ENCODE results near the gene BTN3A1. TPM values are rescaled to one million over a fixed set of nuclear protein-coding genes. Genes with fewer than 3 reads are reported as not detected.

The BTN3A1 gene
- total and polyA plus RNA-seq, 2 of the 8 experiments (the other 6 are each of a cell fraction or from before 2014, with no cell fraction given): 4.7 to 5.6 TPM

- peaks cover 9 to 11% of the 10 kb centered on the region in 2 experiments; a peak in 3 of 4 replicates for H3K9me3 ChIP-seq (ENCODE audit: insufficient read depth in 2 of 2, low read depth in 1 of 2, low read length in 1 of 2)
- no peak overlapping the region for H2AK5ac ChIP-seq (ENCODE audit: low read depth, low read length)
- no peak overlapping the region for H2BK15ac ChIP-seq (ENCODE audit: low read length)
- H3K4me3 ChIP-seq (ENCODE audit: extremely low read depth in 1 of 4, insufficient read depth in 2 of 4, low read depth in 3 of 4, low read length in 4 of 4): no peak overlapping the region
- peaks cover 0 to 7% (median 1%) of the 10 kb centered on the region in 4 experiments; a peak in 2 of 7 replicates for H3K4me1 ChIP-seq (replicated peaks in 1 of 4; ENCODE audit: control insufficient read depth in 3 of 4, insufficient read depth in 4 of 4, low read length in 3 of 4)
- POLR2A ChIA-PET (ENCODE audit: partially characterized antibody): no interaction called here
- peaks cover 3% of the 10 kb centered on the region; the same call in 1 of the 2 replicates for H3K23me2 ChIP-seq (ENCODE audit: low read depth, low read length)
- H3K18ac ChIP-seq (ENCODE audit: extremely low read depth, low read length): no peak overlapping the region
- FAIRE-seq (no peak), DNase-seq (ENCODE audit: low read depth in 1 of 2, low spot score in 2 of 2) (no peak)
- WGBS, 2 experiments (ENCODE audit: extremely low coverage in 1 of 2, insufficient coverage in 1 of 2, insufficient read length in 1 of 2, insufficient replicate concordance in 2 of 2, low coverage in 1 of 2, low lambda C conversion rate in 2 of 2, missing lambda C conversion rate in 1 of 2): 0% methylated on average over 1 of the region's 1 CpG; no CpG with 5 or more reads in 1 of the 2 experiments
- H3K36me3 ChIP-seq (ENCODE audit: control insufficient read depth in 2 of 4, insufficient read depth in 4 of 4, low read length in 3 of 4): no peaks in the 10 kb centered on the region
- no peak overlapping the region for H2AFZ ChIP-seq (ENCODE audit: low read length)
- no peak overlapping the region for H4K5ac ChIP-seq (ENCODE audit: insufficient read length, low read depth, low read length)
- no peak overlapping the region for H3K4ac ChIP-seq (replicated peaks; ENCODE audit: insufficient read length, low read depth, low read length)
- no peaks in the 10 kb centered on the region for H3K79me1 ChIP-seq (ENCODE audit: low read depth, low read length)
- CTCF ChIA-PET (ENCODE audit: partially characterized antibody): interaction anchor here (1.1 kb wide), 1 partner anchor 73 kb away, joined by 3 read pairs; no protein-coding TSS in a partner anchor
- no peak overlapping the region for H4K91ac ChIP-seq (replicated peaks; ENCODE audit: insufficient read length, low read length)
- H4K20me1 ChIP-seq (replicated peaks in 1 of 2; ENCODE audit: control insufficient read depth in 1 of 2, insufficient read depth in 2 of 2, low read length in 2 of 2): no peaks in the 10 kb centered on the region
- H2BK12ac ChIP-seq (ENCODE audit: low read depth, low read length): no peak overlapping the region
- H3K4me2 ChIP-seq (ENCODE audit: insufficient read depth in 1 of 2, low read depth in 2 of 2, low read length in 2 of 2): no peak overlapping the region
- H3K27me3 ChIP-seq (replicated peaks in 1 of 4; ENCODE audit: control insufficient read depth in 3 of 4, extremely low read depth in 1 of 4, insufficient read depth in 3 of 4, low read length in 3 of 4): no peaks in the 10 kb centered on the region
- no peak overlapping the region for H3K56ac ChIP-seq (replicated peaks; ENCODE audit: insufficient read length, low read depth, low read length)
- H3K9ac ChIP-seq (replicated peaks in 1 of 4; ENCODE audit: extremely low read depth in 1 of 4, low read depth in 3 of 4, low read length in 3 of 4): no peak overlapping the region
- no peak overlapping the region for H2BK5ac ChIP-seq (ENCODE audit: low read depth, low read length)
- no peak overlapping the region for H2BK20ac ChIP-seq (ENCODE audit: low read length)
- no peak overlapping the region for H4K8ac ChIP-seq (ENCODE audit: extremely low read depth, insufficient read depth, low read length)
- no peaks in the 10 kb centered on the region for H3K79me2 ChIP-seq (ENCODE audit: control insufficient read depth in 1 of 2, insufficient read depth in 2 of 2, low read length in 2 of 2)
- no peak overlapping the region for H3K14ac ChIP-seq (ENCODE audit: insufficient read length)
- H3K27ac ChIP-seq (ENCODE audit: low read depth, low read length): no peak overlapping the region
- H3K23ac ChIP-seq (ENCODE audit: insufficient read length): no peak overlapping the region
- no peak overlapping the region for H2BK120ac ChIP-seq (replicated peaks; ENCODE audit: low read depth, low read length)
- TF ChIP-seq SP4 (IDR thresholded peaks at IDR 0.05; ENCODE audit: low read length) (no peak), TAF1 (IDR thresholded peaks at IDR 0.05; ENCODE audit: low read depth, low read length) (no peak), GTF2F1 (IDR thresholded peaks at IDR 0.05; ENCODE audit: borderline replicate concordance, low read depth, low read length) (no peak), TAF7 (optimal IDR thresholded peaks at IDR 0.05; ENCODE audit: borderline replicate concordance, low read depth, low read length) (no peak), POLR2AphosphoS5 (IDR thresholded peaks at IDR 0.05; ENCODE audit: low read depth, low read length) (no peak), TCF12 (IDR thresholded peaks at IDR 0.05; ENCODE audit: low read depth, low read length) (no peak), KDM4A (IDR thresholded peaks at IDR 0.05; ENCODE audit: low read depth, low read length, severe bottlenecking) (no peak), GABPA (IDR thresholded peaks at IDR 0.05; ENCODE audit: borderline replicate concordance, insufficient read depth, low read length) (no peak), KDM1A (IDR thresholded peaks at IDR 0.05; ENCODE audit: borderline replicate concordance, low read length) (no peak), ATF3 (IDR thresholded peaks at IDR 0.05; ENCODE audit: insufficient read depth, low read depth, low read length) (no peak), CBX5 (IDR thresholded peaks at IDR 0.05; ENCODE audit: low read depth, low read length) (no peak), RBBP5 (IDR thresholded peaks at IDR 0.05; ENCODE audit: borderline replicate concordance, low read depth, low read length) (no peak), KDM5A (IDR thresholded peaks at IDR 0.05; ENCODE audit: low read length) (no peak), TBP (IDR thresholded peaks at IDR 0.05; ENCODE audit: low read depth, low read length) (no peak)
Measured at GRCh38 chr6:26416288-26416687, 14.2 kb downstream of the BTN3A1 start.

All from H1 (cell line).